GM21423 (cell line): Measurements from ENCODE around the gene DAZAP1.

ENCODE experiments used
- ATAC-seq: cut with Tn5 transposase; IDR thresholded peaks from one replicate; pipeline ENCODE4 v1.9.1; 2021; ENCODE audit warnings: mild to moderate bottlenecking, moderate library complexity; ENCODE audit not compliant: unreplicated experiment

Gene DAZAP1

GRCh38 chr19:1455002-1455335 is 47.6 kb downstream of the DAZAP1 start:
- no peak for ATAC-seq

GRCh38 chr19:1455336-1456120 is 48.1 kb downstream of the DAZAP1 start:
- ATAC-seq = no peak

- ATAC-seq = no peak
Measured at GRCh38 chr19:1456121-1456900, 48.9 kb downstream of the DAZAP1 start.

DNA sequence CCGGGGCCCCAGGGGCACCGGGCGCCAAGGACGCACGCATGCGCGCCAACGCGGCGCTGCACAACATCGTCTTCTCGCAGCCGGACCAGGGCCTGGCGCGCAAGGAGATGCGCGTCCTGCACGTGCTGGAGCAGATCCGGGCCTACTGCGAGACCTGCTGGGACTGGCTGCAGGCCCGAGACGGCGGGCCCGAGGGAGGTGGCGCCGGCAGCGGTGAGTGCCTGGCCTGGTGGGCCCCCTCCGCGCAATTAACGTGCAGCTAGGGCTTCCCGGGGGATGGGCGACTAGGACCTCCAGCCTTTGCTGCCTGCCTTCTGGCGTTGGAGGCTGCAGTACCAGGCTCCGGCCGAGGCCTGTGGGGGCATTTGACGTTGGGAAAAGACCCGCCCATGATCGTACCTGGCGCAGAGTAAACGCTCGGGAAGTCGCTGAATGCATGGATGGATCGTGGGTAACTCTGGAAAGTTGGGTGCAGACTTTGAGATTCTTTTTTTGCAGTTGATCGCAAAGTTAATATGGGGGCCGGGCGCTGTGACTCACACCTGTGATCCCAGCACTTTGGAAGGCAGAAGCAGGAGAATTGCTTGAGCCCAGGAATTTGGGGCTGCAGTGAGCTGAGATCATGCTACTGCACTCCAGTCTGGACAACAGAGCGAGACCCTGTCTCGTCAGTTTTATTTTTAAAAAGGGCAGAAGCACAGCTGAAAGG is 49.8 kb downstream of the DAZAP1 start:
- ATAC-seq = no peak

DNA sequence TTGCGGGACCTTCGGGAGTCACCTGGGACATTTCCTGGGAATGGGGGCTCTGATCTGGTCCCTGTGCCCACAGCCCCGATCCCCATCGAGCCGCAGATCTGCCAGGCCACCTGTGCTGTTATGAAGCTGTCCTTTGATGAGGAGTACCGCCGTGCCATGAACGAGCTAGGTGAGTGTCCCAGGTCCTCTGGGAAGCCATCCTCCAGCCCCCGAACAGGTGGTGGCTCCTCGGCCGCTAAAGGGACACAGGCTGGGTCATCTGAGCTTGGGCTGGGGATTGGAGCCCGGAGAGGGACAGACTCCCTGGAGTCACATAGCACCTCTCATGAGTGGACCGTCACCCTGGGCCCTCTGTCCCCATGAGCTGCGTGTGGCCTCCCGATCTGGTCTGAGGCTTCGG is 50.5 kb downstream of the DAZAP1 start:
- ATAC-seq = no peak

DNA sequence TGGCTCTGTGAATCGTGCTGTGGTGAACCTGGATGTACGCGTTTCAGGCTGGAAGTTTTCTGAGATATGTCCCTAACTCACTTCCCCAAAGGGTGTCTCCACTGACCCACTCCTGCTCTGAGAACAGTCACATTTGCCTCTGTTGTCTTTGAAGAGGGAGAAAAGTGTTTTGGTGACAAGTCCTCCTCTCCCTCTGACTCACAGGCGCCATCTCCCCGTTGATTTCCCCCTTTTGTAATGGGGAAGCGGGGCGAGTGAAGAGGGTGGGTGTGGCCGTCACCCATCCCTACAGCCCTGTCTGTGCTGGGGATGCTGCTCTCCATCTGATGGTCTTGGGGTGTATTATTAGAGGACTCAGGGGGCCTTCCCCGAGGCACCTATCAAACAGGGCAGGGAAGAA is 52.1 kb downstream of the DAZAP1 start:
- no peak for ATAC-seq

GRCh38 chr19:1460033-1460995 is 52.9 kb downstream of the DAZAP1 start:
- ATAC-seq = no peak

DNA sequence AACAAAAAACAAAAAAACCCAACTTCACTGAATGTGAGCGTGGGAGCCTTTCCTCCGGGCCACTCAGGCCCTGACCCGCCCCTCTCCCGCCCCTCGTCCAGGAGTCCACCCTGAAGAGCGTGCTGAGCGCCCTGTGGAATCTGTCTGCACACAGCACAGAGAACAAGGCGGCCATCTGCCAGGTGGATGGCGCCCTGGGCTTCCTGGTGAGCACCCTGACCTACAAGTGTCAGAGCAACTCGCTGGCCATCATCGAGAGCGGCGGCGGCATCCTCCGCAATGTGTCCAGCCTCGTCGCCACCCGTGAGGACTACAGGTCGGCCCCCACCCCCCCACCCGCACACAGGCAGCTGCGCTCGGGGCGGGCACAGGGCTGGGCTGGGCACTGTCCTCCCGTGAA is 54.5 kb downstream of the DAZAP1 start:
- no peak for ATAC-seq

- no peak for ATAC-seq
Measured at GRCh38 chr19:1465191-1466016, 58.0 kb downstream of the DAZAP1 start.

GRCh38 chr19:1466018-1466460 is 58.7 kb downstream of the DAZAP1 start:
- no peak for ATAC-seq

DNA sequence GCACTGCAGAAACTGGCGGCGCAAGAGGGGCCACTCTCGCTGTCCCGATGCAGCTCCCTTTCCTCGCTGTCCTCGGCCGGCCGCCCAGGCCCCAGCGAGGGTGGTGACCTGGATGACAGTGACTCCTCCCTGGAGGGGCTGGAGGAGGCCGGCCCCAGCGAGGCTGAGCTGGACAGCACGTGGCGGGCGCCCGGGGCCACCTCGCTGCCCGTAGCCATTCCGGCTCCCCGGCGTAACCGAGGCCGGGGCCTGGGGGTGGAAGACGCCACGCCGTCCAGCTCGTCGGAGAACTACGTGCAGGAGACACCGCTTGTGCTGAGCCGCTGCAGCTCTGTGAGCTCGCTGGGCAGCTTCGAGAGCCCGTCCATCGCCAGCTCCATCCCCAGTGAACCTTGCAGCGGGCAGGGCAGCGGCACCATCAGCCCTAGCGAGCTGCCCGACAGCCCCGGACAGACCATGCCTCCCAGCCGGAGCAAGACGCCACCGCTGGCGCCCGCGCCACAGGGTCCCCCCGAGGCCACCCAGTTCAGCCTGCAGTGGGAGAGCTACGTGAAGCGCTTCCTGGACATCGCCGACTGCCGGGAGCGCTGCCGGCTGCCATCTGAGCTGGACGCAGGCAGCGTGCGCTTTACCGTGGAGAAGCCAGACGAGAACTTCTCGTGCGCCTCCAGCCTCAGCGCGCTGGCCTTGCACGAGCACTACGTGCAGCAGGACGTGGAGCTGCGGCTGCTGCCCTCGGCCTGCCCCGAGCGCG is 59.3 kb downstream of the DAZAP1 start:
- ATAC-seq = no peak

DNA sequence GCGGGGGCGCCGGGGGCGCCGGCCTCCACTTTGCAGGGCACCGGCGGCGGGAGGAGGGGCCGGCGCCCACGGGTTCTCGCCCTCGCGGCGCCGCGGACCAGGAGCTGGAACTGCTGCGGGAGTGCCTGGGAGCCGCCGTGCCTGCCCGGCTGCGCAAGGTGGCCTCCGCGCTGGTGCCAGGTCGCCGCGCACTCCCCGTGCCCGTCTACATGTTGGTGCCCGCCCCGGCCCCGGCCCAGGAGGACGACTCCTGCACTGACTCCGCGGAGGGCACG is 59.8 kb downstream of the DAZAP1 start:
- no peak for ATAC-seq

- ATAC-seq = no peak
Measured at GRCh38 chr19:1467490-1468273, 60.3 kb downstream of the DAZAP1 start.

DNA sequence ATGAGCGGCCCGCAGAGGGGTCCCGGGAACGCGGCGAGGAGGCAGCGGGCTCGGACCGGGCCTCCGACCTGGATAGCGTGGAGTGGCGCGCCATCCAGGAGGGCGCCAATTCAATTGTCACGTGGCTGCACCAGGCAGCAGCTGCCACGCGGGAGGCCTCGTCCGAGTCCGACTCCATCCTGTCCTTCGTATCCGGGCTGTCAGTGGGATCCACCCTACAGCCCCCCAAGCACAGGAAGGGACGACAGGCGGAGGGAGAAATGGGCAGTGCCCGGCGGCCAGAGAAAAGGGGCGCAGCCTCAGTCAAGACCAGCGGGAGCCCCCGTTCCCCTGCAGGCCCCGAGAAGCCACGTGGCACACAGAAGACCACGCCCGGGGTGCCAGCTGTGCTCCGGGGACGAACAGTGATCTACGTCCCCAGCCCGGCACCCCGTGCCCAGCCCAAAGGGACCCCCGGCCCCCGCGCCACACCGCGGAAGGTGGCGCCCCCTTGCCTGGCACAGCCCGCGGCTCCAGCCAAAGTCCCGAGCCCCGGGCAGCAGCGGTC is 61.0 kb downstream of the DAZAP1 start:
- no peak for ATAC-seq

GRCh38 chr19:1468821-1469254 is 61.5 kb downstream of the DAZAP1 start:
- ATAC-seq = no peak

DNA sequence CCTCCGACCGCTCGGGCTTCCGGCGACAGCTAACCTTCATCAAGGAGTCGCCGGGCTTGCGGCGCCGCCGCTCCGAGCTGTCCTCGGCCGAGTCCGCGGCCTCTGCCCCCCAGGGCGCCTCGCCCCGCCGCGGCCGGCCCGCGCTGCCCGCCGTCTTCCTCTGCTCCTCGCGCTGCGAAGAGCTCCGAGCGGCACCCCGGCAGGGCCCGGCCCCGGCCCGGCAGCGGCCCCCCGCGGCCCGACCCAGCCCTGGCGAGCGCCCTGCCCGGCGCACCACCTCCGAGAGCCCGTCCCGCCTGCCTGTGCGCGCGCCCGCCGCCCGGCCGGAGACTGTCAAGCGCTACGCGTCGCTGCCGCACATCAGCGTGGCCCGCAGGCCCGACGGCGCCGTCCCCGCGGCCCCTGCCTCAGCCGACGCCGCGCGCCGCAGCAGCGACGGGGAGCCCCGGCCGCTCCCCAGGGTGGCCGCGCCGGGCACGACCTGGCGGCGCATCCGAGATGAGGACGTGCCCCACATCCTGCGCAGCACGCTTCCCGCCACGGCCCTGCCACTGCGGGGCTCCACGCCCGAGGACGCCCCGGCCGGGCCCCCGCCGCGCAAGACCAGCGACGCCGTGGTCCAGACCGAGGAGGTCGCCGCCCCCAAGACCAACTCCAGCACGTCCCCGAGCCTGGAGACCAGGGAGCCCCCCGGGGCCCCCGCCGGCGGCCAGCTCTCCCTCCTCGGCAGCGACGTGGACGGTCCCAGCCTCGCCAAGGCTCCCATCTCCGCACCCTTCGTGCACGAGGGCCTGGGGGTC is 62.1 kb downstream of the DAZAP1 start:
- no peak for ATAC-seq

- no peak for ATAC-seq
Measured at GRCh38 chr19:1470055-1470304, 62.6 kb downstream of the DAZAP1 start.
